Stimulated activated CD4-positive, alpha-beta T cell treated with anti-CD3 and anti-CD28 coated beads, Interleukin-4, amount 100 ng/mL, for 4 hours (primary cell): ENCODE measurements around the gene DCHS2.

Source experiments
- DNase-seq, 2 experiments: peaks; one replicate each; pipeline ENCODE4 v3.0.0-alpha.2; 2020

Gene DCHS2

DNA sequence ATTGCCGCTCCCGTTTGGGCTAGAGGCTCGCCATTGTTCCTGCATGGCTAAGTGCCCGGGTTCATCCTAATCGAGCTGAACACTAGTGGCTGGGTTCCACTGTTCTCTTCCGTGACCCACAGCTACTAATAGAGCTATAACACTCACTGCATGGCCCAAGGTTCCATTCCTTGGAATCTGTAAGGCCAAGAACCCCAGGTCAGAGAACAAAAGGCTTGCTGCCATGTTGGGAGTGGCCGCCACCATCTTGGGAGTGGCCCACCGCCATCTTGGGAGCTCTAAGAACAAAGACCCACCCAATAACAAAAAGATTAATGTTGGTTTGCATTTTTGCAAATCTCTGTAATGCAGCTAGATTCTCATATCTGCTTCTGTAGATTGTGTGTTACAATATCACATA lies 299.0 kb downstream of the DCHS2 start:
- no peak for DNase-seq

DNA sequence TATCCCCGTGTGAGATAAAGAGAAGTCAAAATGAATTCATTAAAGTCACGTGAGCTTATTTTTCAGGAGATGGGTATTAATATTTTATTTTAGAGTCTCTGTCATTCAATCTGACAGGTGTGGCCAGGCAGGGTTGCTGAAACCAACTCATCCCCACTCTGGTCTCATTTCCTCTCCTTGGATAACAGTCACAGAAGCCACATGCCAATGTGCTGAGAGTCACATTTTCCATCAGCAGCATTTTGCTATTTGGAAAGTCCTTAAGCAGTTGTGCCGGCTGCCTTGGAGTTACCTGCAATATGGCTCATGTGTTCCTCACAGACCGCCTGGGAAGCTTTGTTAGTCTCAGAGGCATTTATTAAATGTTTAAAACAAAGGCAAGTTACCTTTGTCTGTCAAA lies 302.3 kb downstream of the DCHS2 start:
- no peak for DNase-seq

DNA sequence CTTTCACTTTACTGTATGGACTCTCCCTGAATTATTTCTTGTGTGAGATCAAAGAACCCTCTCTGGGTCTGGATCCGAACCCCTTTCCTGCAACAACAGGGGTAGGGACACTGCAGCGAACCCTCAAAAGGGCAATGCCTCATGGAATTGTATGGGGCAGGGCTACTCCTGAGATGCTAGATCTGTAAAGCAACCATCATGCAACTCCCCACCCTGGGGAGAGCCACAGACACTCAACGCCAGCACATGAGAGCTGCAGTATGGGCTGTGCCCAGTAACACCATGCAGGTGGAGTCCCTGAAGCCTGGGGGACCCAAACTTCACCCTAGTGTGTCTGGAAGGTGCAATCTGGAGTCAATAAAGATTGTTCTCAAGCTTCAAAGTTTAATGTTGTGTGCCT lies 304.7 kb downstream of the DCHS2 start:
- no peak for DNase-seq

DNA sequence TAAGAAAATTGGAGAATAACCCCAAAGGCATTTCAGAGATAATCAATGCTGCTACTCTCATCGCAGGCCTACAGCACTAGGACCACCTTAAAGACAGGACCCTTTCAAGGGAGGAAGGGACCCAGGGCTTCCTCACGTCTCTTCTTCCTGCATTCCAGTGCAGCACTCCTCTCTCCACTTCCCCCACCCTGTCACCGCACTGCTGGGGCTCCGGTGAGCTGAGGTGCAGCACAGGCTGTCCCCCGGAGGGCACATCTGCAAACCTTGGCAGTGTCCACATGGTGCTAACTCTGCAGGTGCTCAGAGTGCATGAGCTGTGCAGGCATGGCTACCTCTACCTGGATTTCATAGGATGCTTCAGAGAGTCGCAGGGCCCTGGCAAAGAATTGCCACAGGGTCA lies 305.6 kb downstream of the DCHS2 start:
- DNase-seq, result no peak

DNA sequence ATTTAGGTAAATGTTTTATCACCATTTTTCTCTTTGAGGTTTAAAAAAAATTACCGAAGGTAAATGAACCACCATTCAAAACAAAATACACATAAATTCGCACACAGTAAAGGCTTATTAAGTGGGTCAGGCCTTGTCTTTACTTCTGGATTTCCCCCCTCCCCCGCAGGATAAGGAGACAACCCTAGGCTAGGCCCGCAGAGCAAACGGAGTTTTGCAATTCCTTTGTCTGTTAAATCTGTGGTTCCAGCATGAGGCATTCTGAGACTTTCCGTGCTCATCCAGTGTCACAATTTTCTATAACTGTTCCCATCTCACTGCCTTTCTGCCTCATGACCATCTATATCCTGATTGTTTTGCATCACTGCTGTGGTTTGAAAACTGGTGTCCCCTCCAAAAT lies 307.4 kb downstream of the DCHS2 start:
- no peak for DNase-seq

DNA sequence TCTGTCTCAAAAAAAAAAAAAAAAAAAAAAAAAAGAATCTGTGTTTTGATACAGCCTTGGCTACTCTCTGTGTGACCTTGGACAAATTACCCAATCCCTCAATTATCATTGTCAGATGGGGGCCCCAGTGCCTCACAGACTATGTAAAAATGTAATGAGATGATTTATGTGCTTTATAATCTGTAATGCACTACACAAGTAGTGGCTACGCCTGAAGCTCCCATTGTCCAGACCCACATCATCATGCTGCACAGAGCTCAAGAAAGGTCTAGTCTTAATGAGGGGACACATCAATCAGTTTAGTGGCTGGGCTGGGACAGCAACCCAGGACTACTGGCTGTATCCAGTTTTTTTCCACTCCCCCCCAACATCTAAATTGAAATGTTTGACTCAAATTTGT lies 308.3 kb downstream of the DCHS2 start:
- DNase-seq, result no peak
